ENCODE data around the gene STAT3. TPM values are rescaled to one million over a fixed set of nuclear protein-coding genes. Genes with fewer than 3 reads are reported as not detected.

The STAT3 gene
- total and polyA plus RNA-seq, 2 experiments from 2014 or later = 84.1 to 112 TPM

- Histone ChIP-seq H3K36me3 (ENCODE audit: low read depth) (peaks cover 35% of the 10 kb centered on the region), H3K27ac (no peak overlapping the region), H3K4me3 (no peak overlapping the region), H3K27me3 (replicated peaks; ENCODE audit: insufficient read depth) (no peaks in the 10 kb centered on the region), H4K20me1 (ENCODE audit: insufficient read depth) (no peaks in the 10 kb centered on the region), H3K9ac (no peak overlapping the region), H3F3A (ENCODE audit: insufficient read depth) (peaks cover 14% of the 10 kb centered on the region), H3K9me2 (ENCODE audit: insufficient read depth) (no peaks in the 10 kb centered on the region), H3K79me2 (ENCODE audit: insufficient read depth) (peaks cover 35% of the 10 kb centered on the region), H2AFZ (no peak overlapping the region), H3K9me3 (ENCODE audit: low read depth) (no peaks in the 10 kb centered on the region), H3K4me2 (ENCODE audit: unreplicated experiment) (no peak overlapping the region), H3K4me1 (ENCODE audit: insufficient read depth) (peaks cover 2% of the 10 kb centered on the region; the same call in 1 of the 2 replicates)
- in situ Hi-C loops (cut with MboI) = no loop called here
- WGBS, 2 experiments (ENCODE audit: low coverage in 1 of 2, low lambda C conversion rate in 2 of 2, missing lambda C conversion rate in 2 of 2) = 64 to 67% methylated on average over 5 of the region's 5 CpGs
- no peak for DNase-seq
- TF ChIP-seq EZH2phosphoT487 (IDR thresholded peaks at IDR 0.05; ENCODE audit: insufficient read depth, low read depth) (no peak), EZH2 (IDR thresholded peaks at IDR 0.05; ENCODE audit: insufficient read depth, poor library complexity, severe bottlenecking) (no peak)
These were observed 70.9 kb downstream of the STAT3 start for GRCh38 chr17:42317266-42317845.

DNA sequence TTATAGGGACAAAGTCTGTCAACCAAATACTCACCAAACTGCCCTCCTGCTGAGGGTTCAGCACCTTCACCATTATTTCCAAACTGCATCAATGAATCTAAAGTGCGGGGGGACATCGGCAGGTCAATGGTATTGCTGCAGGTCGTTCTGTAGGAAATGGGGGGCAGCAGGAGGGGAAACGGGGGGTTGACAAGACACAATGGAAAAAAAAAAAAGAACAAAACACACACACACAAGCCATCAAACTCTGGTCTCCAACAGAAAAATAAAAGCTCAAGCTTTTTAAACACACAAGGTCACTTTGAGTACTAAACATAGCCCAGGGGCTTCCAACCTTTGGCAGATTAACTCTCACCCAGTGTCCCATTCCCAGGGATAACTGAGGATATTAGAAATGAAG, 71.5 kb downstream of the STAT3 start:
- Histone ChIP-seq H2AFZ (no peak overlapping the region), H3K27me3 (replicated peaks; ENCODE audit: insufficient read depth) (no peaks in the 10 kb centered on the region), H3K79me2 (ENCODE audit: insufficient read depth) (peaks cover 29% of the 10 kb centered on the region), H3K9ac (no peak overlapping the region), H3F3A (ENCODE audit: insufficient read depth) (peaks cover 14% of the 10 kb centered on the region; the same call in 1 of the 2 replicates), H3K4me1 (ENCODE audit: insufficient read depth) (peaks cover 7% of the 10 kb centered on the region), H4K20me1 (ENCODE audit: insufficient read depth) (no peaks in the 10 kb centered on the region), H3K4me2 (ENCODE audit: unreplicated experiment) (no peak overlapping the region), H3K9me3 (ENCODE audit: low read depth) (no peaks in the 10 kb centered on the region), H3K9me2 (ENCODE audit: insufficient read depth) (no peaks in the 10 kb centered on the region), H3K4me3 (no peak overlapping the region), H3K36me3 (ENCODE audit: low read depth) (peaks cover 29% of the 10 kb centered on the region), H3K27ac (no peak overlapping the region)
- in situ Hi-C loops (cut with MboI) = no loop called here
- TF ChIP-seq EZH2 (IDR thresholded peaks at IDR 0.05; ENCODE audit: insufficient read depth, poor library complexity, severe bottlenecking) (no peak), EZH2phosphoT487 (IDR thresholded peaks at IDR 0.05; ENCODE audit: insufficient read depth, low read depth) (no peak)
- no peak for DNase-seq
- WGBS, 2 experiments (ENCODE audit: low coverage in 1 of 2, low lambda C conversion rate in 2 of 2, missing lambda C conversion rate in 2 of 2) = 96% methylated on average over 4 of the region's 4 CpGs

DNA sequence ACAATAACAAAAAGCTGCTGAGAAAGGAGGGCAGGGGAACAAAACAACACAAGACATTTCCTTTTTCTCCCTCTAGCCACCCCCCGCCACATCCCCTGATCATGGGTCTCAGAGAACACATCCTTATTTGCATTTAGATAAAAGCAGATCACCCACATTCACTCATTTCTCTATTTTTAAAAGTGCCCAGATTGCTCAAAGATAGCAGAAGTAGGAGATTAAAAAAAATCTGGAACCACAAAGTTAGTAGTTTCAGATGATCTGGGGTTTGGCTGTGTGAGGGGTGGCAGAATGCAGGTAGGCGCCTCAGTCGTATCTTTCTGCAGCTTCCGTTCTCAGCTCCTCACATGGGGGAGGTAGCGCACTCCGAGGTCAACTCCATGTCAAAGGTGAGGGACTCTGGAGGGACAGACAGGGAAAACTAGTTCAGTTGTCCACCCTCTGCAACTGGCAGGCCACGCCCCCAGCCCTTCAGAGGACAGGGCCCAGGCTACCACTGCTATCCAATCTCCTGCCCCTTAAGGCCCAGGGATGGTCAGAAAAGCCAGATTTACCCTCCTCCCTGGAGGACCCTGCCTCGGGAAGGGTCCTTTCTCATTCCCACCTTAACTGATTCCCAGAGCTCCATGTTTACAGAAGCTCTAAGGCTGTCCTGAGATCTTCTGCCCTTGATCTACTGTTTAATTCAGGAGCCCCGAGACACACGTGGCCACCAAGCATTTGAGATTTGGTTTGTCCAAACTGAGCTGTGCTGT, 72.7 kb downstream of the STAT3 start:
- no peaks in the 10 kb centered on the region for H3K9me2 ChIP-seq (ENCODE audit: insufficient read depth)
- no peak overlapping the region for H3K9ac ChIP-seq
- H3K36me3 ChIP-seq (ENCODE audit: low read depth) = peaks cover 32% of the 10 kb centered on the region
- H3F3A ChIP-seq (ENCODE audit: insufficient read depth) = peaks cover 24% of the 10 kb centered on the region; the same call in 1 of the 2 replicates
- no peak overlapping the region for H3K4me2 ChIP-seq (ENCODE audit: unreplicated experiment)
- H2AFZ ChIP-seq = no peak overlapping the region
- peaks cover 12% of the 10 kb centered on the region for H3K4me1 ChIP-seq (ENCODE audit: insufficient read depth)
- in situ Hi-C loops (cut with MboI) = no loop called here
- no peak overlapping the region for H3K4me3 ChIP-seq
- DNase-seq = no peak
- WGBS, 2 experiments (ENCODE audit: low coverage in 1 of 2, low lambda C conversion rate in 2 of 2, missing lambda C conversion rate in 2 of 2) = 94 to 96% methylated on average over 10 of the region's 10 CpGs
- H3K27me3 ChIP-seq (replicated peaks; ENCODE audit: insufficient read depth) = no peaks in the 10 kb centered on the region
- H3K79me2 ChIP-seq (ENCODE audit: insufficient read depth) = peaks cover 22% of the 10 kb centered on the region
- TF ChIP-seq EZH2phosphoT487 (IDR thresholded peaks at IDR 0.05; ENCODE audit: insufficient read depth, low read depth) = no peak
- TF ChIP-seq EZH2 (IDR thresholded peaks at IDR 0.05; ENCODE audit: insufficient read depth, poor library complexity, severe bottlenecking) = no peak
- H4K20me1 ChIP-seq (ENCODE audit: insufficient read depth) = no peaks in the 10 kb centered on the region
- H3K27ac ChIP-seq = no peak overlapping the region
- no peaks in the 10 kb centered on the region for H3K9me3 ChIP-seq (ENCODE audit: low read depth)

GRCh38 chr17:42313773-42314566, 74.3 kb downstream of the STAT3 start:
- Histone ChIP-seq H3K36me3 (ENCODE audit: low read depth) (peaks cover 33% of the 10 kb centered on the region), H3K4me1 (ENCODE audit: insufficient read depth) (peaks cover 12% of the 10 kb centered on the region), H3K27ac (no peak overlapping the region), H3F3A (ENCODE audit: insufficient read depth) (0 out of 2 replicates have a peak, but pooled peaks cover 20% of the 10 kb centered on the region), H3K4me3 (no peak overlapping the region), H3K27me3 (replicated peaks; ENCODE audit: insufficient read depth) (no peaks in the 10 kb centered on the region), H3K9ac (no peak overlapping the region), H3K9me3 (ENCODE audit: low read depth) (no peaks in the 10 kb centered on the region), H2AFZ (no peak overlapping the region), H3K9me2 (ENCODE audit: insufficient read depth) (no peaks in the 10 kb centered on the region), H3K4me2 (ENCODE audit: unreplicated experiment) (no peak overlapping the region), H4K20me1 (ENCODE audit: insufficient read depth) (no peaks in the 10 kb centered on the region), H3K79me2 (ENCODE audit: insufficient read depth) (peaks cover 16% of the 10 kb centered on the region)
- no peak for DNase-seq
- in situ Hi-C loops (cut with MboI) = no loop called here
- WGBS, 2 experiments (ENCODE audit: low coverage in 1 of 2, low lambda C conversion rate in 2 of 2, missing lambda C conversion rate in 2 of 2) = 80 to 81% methylated on average over 14 of the region's 14 CpGs
- TF ChIP-seq EZH2phosphoT487 (IDR thresholded peaks at IDR 0.05; ENCODE audit: insufficient read depth, low read depth) (no peak), EZH2 (IDR thresholded peaks at IDR 0.05; ENCODE audit: insufficient read depth, poor library complexity, severe bottlenecking) (no peak)
